Measurements from ENCODE around the gene TMC1. TPM values are rescaled to one million over a fixed set of nuclear protein-coding genes. Genes with fewer than 3 reads are reported as not detected.

TMC1 gene
- total RNA-seq, 1 donor from 2014 or later = not detected

GRCh38 chr9:72533322-72533721 lies 11.9 kb downstream of the TMC1 start:
- Histone ChIP-seq H3K9me3 (no peaks in the 10 kb centered on the region), H3K27me3 (no peaks in the 10 kb centered on the region), H3K27ac (no peak overlapping the region), H3K4me1 (no peaks in the 10 kb centered on the region), H3K36me3 (no peaks in the 10 kb centered on the region), H3K4me3 (no peak overlapping the region)
- intact Hi-C loops (cut with DNase I) = no loop called here
- ATAC-seq (no peak), DNase-seq (no peak)
- no peak for TF ChIP-seq CTCF (IDR thresholded peaks at IDR 0.05)

- Histone ChIP-seq H3K4me1 (no peaks in the 10 kb centered on the region), H3K27me3 (no peaks in the 10 kb centered on the region), H3K27ac (no peak overlapping the region), H3K4me3 (no peak overlapping the region), H3K36me3 (no peaks in the 10 kb centered on the region), H3K9me3 (no peaks in the 10 kb centered on the region)
- TF ChIP-seq CTCF (IDR thresholded peaks at IDR 0.05) = no peak
- DNase-seq (no peak), ATAC-seq (no peak)
- intact Hi-C loops (cut with DNase I) = no loop called here
Measured at GRCh38 chr9:72534931-72535330, 13.5 kb downstream of the TMC1 start.

- Histone ChIP-seq H3K27me3 (no peaks in the 10 kb centered on the region), H3K27ac (no peak overlapping the region), H3K4me1 (no peaks in the 10 kb centered on the region), H3K9me3 (no peaks in the 10 kb centered on the region), H3K4me3 (no peak overlapping the region), H3K36me3 (no peaks in the 10 kb centered on the region)
- TF ChIP-seq CTCF (IDR thresholded peaks at IDR 0.05) = no peak
- ATAC-seq (no peak), DNase-seq (no peak)
- intact Hi-C loops (cut with DNase I) = no loop called here
Measured at GRCh38 chr9:72537011-72537545, 15.7 kb downstream of the TMC1 start.

GRCh38 chr9:72537671-72538070 lies 16.3 kb downstream of the TMC1 start:
- TF ChIP-seq CTCF (IDR thresholded peaks at IDR 0.05) = no peak
- Histone ChIP-seq H3K9me3 (no peaks in the 10 kb centered on the region), H3K4me3 (no peak overlapping the region), H3K27ac (no peak overlapping the region), H3K4me1 (no peaks in the 10 kb centered on the region), H3K36me3 (no peaks in the 10 kb centered on the region), H3K27me3 (no peaks in the 10 kb centered on the region)
- intact Hi-C loops (cut with DNase I) = no loop called here
- ATAC-seq = no peak
- DNase-seq = no peak

GRCh38 chr9:72538921-72539702 lies 17.7 kb downstream of the TMC1 start:
- intact Hi-C loops (cut with DNase I) = no loop called here
- H3K4me3 ChIP-seq = no peak overlapping the region

More at GRCh38 chr9:72538921-72539702, 17.7 kb downstream of the TMC1 start:
- ATAC-seq (no peak), DNase-seq (no peak)
- H3K27me3 ChIP-seq = no peaks in the 10 kb centered on the region
- no peaks in the 10 kb centered on the region for H3K36me3 ChIP-seq
- no peak for TF ChIP-seq CTCF (IDR thresholded peaks at IDR 0.05)
- no peak overlapping the region for H3K27ac ChIP-seq
- no peaks in the 10 kb centered on the region for H3K4me1 ChIP-seq
- no peaks in the 10 kb centered on the region for H3K9me3 ChIP-seq
